NCI-H1105 (cell line): Measurements from ENCODE around the gene TENM4.
"Not testable (repeated sequence)": the region's sequence is repeated elsewhere in the genome, so short reads cannot be mapped to it uniquely, and the experiment has no call there.

Experiments used
- DNase-seq: peaks from one replicate; lab custom pipeline; 2025; lab: John Stamatoyannopoulos, UW

TENM4 gene

DNA sequence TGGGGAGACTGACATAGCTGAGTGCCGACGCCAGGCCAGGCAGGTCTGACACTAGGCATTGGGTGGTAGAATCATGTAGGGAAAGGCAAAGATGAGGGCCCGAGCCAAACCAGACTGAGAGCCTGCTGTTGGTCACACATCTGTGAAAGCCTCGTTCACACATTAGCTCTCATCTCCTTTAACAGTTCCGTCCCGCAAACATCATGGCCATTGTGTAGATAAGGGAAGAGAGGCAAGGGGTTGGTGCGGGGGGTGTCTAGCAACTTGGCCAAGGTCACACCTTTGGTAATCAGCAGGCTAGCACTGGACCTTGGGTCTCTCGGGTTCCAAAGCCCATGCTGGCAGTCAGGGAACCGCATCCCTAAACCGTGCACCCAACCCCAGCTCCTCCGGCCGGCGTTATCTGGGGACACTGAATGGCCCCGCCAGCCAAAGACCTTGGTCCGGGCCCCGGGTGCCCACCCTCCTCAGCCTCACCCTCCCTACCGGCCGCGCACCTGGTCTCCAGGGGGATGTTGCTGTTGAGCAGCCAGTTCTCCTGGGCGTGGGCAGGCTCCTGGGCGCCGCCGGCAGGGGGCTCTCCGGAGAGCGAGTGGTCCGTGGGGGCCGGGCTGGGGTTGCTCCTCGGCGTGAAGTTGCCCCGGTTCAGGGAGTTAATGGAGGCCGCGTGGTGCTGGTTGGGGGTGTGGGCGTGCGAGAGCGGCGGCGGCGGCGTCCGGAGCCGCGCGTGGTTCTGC, 537.9 kb downstream of the TENM4 start:
- no peak for DNase-seq

DNA sequence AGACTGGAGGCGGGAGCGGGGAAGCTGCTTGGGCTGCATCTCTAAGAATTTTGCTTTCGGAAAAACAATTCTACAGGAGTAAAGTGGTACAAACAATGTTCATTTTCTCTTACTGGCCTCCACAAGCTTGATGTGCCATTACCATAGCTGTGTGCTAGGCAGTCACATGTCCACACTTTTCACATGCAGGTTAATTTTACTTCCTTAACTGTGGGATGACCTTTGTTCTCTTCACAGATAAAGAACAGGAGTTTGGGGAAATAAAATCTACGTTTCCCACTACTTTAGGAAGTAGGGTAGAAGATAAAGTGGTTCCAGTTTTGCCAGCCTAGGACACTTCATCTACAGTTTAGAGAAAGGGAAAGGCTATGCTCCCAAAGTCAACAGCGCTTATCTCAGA, 539.0 kb downstream of the TENM4 start:
- DNase-seq: no peak

DNA sequence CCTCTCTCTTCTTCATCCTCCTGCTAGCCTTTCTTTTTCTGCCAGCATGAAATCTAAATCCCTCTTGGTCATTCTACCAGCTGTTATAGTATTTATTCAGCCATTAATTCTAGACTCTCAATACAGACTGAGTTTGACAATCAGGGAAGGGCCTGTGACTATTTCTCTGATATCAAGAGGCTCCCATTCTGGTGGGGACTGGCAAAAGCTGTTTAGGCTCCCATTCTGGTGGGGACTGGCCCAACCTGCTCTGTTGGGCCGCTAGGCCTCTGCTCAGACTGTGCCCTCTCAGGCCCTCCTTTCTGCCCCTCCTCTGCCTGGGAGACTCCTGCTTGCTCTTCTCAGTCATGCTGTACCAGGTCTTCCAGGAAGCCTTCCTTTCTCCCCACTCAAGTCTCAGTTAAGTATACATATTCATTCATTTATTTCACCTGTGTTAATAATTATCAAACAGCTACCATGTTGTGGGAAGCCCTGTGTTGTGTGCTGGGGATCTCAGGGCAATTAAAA, 542.5 kb downstream of the TENM4 start:
- DNase-seq: no peak

DNA sequence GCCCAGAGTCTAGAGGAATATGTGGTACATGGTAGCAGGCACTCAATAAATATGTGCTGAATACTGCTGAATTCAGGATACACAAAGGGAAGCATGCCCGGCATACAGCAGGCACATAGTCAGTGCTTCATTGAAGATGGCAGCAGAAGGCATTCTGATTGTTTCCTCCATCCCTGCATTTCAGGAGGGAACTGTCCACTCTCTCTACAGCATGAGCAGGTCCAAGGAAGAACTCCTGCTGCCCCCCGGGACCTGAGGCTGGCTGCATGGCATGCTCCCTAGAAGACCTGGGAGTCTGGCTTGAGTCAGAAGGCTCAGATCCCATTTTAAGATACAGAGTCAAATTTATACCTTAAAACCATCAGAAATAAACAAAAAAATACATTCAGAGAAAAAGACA, 546.8 kb downstream of the TENM4 start:
- DNase-seq: no peak

DNA sequence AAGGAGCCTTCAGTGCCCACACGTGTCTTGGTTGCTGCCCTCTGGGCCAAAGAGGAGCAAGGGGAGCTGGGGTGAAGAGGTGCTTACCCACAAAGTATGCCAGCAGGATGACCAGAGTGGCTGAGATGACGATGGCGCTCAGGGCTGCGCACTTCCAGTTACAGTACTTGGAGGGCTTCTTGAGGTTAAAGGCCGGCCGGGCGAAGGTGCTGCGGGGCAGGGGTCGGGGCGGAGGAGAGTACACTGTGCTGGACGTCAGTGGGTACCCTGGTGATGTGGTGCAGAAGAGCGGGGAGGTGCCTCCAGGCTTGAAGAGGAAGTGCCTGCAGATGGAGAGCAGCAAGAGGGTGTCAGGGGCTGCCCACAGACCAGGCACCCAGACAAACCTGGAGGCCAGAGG, 551.1 kb downstream of the TENM4 start:
- DNase-seq: no peak

DNA sequence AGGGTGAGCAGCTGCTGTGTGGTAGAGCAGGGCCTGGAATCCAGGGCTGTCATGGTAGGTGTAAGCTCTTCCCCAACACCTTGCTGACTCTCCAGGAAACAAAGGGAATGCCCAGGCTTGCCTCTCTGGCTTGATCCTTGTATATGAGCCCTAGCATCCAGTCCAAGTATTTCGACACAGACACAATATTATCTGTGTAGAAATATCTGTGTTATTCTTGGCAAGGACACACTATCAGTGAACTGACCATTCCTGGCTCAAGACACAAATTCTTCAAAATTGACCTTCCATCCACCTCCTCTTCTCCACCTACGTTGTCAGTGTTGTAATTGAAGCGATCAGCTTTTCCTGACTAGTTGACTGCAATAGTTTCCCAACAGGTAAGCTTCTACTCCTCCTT, 554.2 kb downstream of the TENM4 start:
- DNase-seq: no peak

DNA sequence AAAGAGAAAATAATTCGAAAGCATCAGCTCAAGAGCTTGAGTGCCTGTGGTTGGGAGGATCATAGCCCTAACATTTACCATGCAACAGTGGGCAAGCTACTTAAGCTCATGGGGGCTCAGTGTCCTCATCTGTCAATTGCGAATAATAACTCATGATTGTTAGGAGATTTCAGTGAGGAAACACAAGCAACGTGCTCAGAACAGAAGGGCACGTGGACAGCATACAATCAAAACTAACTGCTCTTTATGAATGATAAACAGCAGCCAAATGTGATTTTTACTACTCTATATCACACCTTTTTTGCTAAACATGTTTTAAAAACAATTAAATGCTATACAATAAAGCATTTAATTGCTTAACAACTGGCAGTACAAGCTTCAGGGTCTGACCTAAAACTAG, 556.1 kb downstream of the TENM4 start:
- no peak for DNase-seq

DNA sequence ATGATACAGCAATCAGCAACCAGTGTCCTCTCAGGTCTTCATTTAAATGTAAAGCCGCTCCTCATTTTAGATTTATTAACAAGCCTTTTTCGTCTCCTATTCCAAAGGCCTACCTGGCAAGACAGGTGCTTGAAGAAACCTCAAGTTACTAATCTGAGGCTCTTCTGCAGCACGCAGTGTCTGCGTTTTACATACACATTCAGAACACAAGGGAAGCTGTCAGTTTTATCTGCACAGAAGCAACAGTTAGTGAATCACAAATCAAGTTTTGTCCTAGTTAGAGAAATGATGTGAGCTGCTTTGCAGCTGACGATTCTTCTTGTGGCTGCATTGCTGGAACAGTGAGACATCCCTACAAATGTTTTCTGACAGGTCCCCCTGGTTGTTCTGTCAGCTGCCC, 557.3 kb downstream of the TENM4 start:
- no peak for DNase-seq

DNA sequence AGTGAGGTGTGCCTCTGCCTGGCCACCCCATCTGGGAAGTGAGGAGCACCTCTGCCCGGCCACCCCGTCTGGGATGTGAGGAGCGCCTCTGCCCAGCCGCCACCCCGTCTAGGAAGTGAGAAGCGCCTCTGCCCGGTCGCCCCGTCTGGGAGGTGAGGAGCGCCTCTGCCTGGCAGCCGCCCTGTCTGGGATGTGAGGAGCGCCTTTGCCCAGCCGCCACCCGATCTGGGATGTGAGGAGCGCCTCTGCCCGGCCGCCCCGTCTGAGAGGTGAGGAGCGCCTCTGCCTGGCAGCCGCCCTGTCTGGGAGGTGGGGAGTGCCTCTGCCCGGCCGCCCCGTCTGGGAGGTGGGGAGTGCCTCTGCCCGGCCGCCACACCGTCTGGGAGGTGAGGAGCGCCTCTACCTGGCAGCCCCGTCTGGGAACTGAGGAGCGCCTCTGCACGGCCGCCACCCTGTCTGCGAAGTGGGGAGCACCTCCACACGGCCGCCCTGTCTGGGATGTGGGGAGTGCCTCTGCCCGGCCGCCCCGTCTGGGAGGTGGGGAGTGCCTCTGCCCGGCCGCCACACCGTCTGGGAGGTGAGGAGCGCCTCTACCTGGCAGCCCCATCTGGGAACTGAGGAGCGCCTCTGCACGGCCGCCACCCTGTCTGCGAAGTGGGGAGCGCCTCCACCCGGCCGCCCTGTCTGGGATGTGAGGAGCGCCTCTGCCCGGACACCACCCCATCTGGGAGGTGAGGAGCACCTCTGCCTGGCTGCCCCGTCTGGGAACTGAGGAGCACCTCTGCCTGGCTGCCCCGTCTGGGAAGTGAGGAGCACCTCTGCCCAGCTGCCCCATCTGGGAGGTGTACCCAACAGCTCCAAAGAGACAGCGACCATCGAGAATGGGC, 561.5 kb downstream of the TENM4 start:
- not testable (repeated sequence) for DNase-seq

DNA sequence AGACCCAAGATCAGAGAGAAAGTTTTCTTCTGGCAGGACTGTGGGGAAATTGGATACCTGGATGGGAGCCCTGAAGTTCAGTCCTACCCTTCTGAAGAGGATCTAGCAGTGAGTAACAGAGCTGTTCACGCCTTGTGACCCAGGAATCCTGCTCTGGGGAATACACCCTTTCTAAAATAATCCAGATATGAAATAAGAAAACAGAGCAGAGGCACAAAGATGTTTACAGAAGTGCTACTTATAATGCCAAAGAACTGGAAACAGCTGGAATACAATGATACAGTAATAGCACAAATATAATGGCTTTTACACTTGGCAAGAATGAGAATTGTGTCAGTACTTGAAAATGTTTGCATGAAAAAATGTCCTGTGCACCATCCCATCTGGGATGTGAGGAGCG, 562.2 kb downstream of the TENM4 start:
- DNase-seq: no peak

DNA sequence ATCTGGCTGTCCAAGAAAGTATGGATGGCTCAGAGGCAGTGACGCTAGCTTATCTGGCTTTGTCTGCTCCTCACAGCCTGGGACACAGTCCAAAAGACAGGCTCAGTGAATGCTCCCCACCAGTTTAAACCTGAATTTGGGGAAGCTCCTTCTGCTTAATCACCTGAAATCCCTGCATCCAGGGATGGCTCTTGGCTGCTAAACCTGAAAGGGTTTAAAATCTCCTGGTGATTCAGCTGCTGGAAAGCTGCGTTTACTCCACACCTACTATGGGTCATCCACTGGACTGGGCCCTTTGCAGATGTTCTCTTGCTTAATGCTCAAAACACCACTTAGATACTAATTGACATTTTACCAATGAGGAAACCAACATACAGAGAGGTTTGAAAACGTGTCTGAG, 564.2 kb downstream of the TENM4 start:
- DNase-seq: no peak

DNA sequence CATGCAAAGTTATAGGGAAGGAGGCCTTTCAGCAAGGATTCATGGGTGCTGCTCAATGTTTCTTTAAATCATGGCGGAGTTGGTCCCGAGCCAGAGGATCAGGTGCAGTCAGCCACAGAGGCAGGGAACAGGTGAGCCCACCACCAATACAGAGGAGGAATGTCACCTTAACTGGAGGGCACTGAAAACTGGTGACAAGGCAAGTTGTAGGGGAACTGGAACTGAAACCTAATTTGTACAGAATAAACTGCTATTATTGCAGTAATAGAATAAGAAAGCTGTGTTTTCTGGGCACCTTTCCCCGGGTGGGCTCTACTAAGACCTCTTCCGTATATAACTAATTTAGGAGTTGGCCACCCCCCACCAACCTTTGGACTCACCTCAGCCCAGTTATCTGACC, 570.2 kb downstream of the TENM4 start:
- DNase-seq: no peak

DNA sequence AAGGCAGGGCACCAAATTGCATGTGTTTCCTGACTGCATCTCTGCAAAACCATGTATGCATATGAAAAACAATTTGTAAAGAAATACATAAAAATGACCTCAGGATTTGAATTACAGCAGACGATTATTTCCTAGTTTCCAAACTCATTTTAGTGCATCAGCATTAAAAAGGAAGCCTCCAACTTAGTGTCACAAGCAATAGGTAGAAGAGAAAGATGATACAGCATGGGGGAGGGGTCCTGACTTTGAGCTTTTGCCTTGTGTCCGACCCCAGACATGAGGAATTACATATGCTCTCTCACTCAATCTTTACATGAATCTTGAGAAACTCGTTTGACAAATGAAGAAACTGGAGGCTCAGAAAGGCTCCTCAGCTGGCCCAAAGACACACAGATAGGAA, 571.5 kb downstream of the TENM4 start:
- DNase-seq: no peak

DNA sequence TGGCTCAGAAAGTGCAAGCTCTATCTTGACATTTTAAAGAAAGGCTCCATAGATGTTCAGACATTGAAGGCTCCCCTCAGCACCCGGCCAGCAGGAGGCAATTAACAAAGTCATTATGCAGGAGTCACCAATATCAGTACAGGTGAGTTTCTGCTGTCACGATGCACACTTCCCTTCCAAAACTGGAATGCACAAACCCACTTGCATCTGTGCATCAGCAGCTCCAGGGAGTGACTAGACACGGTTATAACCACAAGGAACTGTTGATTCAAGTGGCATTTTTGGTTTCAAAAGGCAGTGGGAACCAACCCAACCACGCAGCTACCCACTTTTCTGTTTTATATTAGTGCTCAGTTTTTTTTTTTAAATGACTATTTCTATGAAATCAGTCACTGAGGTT, 572.3 kb downstream of the TENM4 start:
- no peak for DNase-seq

DNA sequence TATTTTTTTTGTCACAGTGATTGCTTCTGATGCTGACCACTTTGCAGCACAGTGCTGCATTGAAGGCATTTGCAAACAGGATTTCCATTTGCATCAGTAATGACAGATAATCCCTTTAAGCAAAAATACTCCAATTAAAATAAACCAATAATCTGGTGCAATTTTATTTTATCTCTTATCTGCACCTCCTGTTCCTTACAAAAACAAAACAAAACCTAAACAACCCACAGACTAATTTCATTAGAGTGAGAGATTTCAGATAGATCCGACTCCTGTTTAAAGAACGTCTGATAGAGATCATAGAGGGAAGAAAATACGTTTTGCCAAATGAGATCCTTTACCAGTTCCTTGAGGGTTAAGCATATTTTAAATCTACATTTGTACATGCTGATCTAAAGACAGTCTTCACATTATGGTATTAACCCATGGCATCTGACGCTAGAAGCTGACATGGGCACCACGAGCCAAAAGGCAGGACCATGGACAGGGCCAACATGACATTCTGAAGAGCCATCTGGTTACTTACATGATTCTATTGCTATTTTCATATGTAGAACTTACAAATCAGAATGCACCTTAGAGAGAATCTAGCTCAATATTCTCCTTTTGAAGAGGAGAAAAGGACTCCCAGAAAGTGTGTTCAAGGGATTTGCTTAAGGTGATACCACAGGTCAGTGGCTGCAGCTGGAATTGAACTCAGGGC, 580.0 kb downstream of the TENM4 start:
- no peak for DNase-seq

DNA sequence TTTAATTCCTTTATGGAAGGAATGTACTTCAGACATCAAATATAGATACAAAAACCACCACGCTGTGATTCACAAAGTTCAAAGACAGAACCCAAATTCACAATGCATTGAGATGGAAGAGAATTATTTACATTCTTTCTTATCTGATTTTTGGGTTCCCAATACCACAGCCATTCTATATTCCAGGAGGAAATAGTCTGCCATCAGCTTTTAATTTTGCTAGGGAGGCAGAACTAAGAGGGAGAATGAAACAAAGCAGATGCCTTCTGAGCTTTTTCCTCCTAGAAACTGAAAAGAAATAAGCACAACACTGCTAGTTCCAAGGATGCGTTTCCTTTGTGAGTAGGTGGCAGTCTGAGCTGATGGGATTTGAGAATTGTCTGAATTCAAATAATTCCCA, 583.1 kb downstream of the TENM4 start:
- no peak for DNase-seq

DNA sequence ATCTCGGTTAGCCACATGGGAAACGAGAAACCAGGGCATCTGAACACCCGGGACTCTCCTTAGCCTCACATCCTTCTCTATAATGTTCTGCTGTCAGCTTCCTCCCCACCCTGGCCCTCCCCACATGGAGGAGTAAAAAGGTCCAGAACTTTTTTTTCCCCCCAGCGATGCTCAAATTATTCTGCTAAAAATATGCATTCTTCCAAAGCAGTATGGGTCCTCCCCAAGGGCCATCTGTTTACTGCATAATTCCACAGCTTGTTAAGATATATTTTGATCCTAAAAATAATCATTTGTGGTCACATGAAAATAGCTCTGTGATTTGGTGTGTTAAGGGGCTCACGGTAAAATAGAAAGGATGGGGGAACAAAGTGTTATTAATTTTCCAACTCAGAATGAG, 584.6 kb downstream of the TENM4 start:
- DNase-seq: no peak

DNA sequence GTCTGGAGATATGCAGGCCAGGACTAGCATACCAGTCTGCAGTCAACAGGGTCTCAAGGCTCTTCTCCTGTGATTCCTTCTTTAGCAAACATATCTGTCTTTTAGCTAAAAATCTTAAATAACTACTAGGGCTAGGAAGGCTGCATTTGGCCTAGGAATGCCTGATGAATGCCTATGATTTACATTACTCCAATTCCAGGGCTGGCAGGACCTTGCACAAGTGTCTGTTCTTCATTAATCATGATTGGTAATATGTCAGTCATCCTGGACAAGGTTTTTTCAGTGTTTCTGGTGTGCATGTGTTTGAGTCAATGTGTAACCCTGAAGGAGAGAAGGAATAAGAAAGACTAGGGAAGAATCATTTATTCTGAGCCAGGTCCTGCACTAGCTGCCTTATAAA, 585.7 kb downstream of the TENM4 start:
- no peak for DNase-seq

DNA sequence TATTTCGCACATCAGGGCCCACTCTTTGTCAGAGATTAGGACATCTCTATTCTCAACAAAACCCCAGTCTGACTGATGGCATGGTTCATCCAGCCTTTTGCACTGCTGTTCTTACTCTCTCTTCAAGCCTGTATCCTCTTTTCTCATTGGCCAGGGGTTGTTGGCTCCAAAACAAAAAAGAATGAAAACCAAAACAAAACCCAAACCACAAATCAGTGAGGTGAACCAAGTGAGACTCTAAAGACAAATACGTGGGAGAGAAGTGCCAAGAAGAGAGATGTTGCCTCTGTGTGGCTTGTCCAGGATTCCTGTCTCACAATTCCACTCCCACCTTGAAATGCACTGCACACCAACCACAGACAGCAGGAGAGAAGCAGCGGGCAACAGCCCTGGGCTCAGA, 587.3 kb downstream of the TENM4 start:
- no peak for DNase-seq

DNA sequence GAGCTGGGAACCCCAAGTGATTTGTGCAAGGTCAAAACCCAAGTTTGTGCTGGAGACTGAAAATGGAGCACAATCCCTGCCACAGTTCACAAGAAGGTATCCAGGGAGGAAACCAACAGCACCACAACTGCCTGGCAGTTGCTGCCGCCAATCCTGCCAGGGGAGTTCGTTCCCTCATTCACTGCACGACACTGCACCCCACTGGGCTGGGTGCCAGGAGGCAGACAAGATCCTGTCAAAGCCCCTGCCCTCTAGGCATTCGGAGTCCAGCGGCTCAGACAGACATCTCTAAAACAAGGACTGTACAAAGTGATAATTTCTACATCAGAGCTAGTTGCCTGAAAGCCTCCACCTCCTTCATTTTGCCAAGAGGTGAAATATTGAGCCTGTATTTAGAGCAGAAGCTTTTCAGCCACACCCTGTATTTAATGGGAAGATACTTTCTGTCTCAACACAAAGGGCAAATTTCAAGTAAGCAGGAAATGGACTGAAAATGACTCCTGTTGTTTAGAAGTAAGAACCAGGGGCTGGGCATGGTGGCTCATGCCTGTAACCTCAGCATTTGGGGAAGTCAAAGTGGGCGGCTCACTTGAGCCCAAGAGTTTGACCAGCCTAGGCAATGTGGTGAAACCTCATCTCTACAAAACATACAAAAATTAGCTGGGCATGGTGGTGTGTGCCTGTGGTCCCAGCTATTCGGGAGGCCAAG, 588.8 kb downstream of the TENM4 start:
- DNase-seq: peak; percentile 62

DNA sequence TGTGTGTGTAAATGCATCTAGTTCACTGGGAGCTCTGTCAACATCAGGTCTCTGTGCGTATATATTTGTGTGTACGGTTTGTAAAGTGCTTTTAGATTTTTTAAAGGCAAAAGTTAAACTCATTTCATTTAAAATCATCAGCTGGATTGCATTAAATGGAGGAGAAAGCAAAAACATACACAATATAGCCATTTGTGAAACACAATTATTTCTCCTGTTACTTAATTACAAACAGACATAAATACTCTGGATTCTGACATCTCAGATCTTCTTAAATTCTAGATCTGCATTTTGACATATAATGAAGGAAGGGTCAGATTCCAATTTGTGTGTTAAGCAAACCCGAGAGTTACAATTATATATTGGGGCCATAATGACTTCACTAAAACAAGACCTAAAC, 590.8 kb downstream of the TENM4 start:
- no peak for DNase-seq

DNA sequence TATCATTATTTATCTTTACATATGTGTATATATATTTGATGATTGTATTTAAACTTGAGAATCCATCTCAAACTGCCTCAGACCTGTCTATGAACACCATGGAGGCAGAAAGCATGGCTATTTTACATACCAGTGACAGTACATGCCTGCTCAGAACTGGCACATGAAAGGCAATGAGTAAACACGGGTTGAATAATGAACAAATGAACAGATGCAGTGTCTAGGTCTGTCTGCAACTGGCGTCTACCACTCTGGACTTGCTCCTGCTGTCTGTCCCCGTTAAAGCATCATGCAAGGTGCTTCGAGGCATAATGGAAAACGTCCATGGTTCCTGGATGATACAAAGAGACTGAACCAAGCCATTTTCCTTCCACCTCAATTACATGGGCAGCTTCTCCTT, 594.6 kb downstream of the TENM4 start:
- no peak for DNase-seq
